Renal pelvis (tissue), 4 donors: ENCODE measurements around the gene PNMA1. TPM values are rescaled to one million over a fixed set of nuclear protein-coding genes. Genes with fewer than 3 reads are reported as not detected.

Source experiments
- DNase-seq: peaks from one replicate; pipeline ENCODE4 v3.0.0-alpha.2; 2013
- polyA plus RNA-seq, 3 donors: library from polyadenylated mRNA; unstranded; fragments of 120-200 nt; gene quantifications; one replicate each; pipeline ENCODE4 v1.2.1, GENCODE V29; 2013; ENCODE audit not compliant: insufficient read length in 3 of 3

Gene PNMA1
- polyA plus RNA-seq, 3 donors = 85.6 to 97.2 (median 86.4) TPM

- DNase-seq = no peak
Measured at GRCh38 chr14:73739899-73740617, 25.9 kb upstream of the PNMA1 start.

- DNase-seq = no peak
Measured at GRCh38 chr14:73739174-73739898, 25.2 kb upstream of the PNMA1 start.

DNA sequence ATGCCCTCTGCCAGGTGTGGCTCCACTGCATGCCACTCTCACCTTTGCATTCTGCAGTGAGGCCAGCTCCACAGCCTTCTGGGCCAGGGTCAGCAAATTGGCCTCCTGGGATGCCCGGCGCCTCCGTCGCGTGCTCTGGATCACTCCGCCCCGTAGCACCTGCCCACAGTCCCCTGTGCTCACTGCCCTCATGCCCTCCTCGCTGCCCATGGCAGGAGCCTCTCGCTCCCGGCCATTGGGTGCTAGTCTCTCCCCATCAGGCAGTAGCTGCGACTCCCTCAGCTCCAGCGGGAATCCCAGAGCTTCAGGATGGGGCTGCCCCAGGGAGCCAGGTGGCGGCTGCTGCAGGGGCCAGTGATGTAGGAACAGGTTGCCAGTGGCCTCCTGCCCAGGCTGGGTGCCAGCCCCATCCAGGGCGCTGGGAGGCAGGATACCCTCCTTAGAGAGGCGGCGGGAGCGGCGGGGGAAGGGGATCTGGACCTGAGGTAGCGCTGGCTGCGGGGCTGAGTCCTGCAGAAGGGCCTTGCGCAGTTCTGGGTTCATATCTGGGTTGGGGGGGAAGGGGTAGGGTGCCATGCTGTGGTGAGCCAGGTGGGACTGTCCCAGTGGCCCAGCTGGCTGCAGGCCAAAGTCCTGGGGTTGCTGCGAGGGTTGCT is 24.5 kb upstream of the PNMA1 start:
- no peak for DNase-seq

GRCh38 chr14:73736842-73737241 is 22.7 kb upstream of the PNMA1 start:
- no peak for DNase-seq

DNA sequence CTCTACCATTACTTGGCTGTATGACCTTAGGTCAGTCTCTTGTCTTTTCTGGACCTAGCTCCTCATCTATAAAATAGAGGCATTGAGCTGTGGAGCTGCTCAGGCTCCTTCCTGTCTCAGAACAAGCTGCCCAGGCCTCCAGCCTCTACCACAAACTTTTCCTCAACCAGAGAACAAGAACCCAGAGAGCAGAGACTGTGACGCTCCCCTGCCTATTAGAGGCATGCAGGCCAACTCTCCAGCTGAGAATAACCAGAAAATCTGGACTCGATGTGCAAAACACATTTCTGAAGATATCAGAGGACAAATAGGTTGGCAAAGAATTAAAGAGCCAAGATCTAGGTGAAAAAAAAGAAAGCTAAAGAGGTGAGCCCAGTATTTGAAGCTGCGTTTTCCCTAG is 17.8 kb upstream of the PNMA1 start:
- no peak for DNase-seq

GRCh38 chr14:73731111-73731510 is 16.9 kb upstream of the PNMA1 start:
- no peak for DNase-seq

GRCh38 chr14:73729556-73730265 is 15.5 kb upstream of the PNMA1 start:
- DNase-seq = no peak

- no peak for DNase-seq
Measured at GRCh38 chr14:73728717-73729330, 14.6 kb upstream of the PNMA1 start.

- DNase-seq = no peak
Measured at GRCh38 chr14:73727166-73727565, 13.0 kb upstream of the PNMA1 start.

- no peak for DNase-seq
Measured at GRCh38 chr14:73726025-73726961, 12.1 kb upstream of the PNMA1 start.

DNA sequence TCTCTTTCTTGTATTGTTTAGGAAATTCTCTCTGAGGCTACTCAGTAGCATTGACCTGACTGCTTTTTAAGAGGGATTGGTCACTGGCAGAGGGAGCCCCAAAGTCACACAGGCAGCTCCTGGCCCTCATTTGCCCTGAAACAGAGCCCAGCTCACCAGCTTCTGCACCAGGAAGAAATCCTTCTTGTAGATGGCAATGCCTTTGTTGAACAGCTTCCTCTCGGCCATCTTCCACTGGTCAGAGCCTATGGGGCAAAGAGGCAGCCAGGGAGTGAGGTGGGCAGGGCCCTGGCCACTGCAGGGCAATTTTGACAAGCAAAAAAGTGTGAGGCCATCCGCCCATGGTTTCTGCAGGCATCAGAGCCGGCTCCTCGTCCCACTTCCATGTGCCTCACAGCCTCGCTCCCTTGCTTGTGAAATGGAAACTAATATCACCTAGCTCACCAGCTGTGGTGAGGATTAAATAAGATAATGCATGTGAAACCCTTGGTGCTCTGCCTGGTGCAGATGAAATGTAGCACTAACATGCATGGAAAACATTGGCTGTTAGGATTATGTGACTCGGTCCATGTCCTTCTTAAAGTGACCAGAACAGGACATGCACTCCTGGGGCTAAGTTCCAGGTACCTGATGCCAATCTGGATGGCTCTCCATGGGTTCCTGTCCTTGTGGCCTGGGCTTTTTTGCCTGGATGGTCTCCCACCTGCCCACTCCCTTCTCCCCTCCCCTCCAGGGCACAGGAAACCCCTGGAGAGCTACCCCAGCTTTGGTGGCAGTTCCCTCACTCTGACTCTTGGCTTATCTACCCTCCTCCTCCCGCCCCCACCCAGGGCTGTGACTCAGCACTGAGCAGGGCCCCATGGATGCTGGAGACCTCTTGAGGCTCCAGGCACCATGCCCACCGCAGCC is 11.2 kb upstream of the PNMA1 start:
- no peak for DNase-seq

DNA sequence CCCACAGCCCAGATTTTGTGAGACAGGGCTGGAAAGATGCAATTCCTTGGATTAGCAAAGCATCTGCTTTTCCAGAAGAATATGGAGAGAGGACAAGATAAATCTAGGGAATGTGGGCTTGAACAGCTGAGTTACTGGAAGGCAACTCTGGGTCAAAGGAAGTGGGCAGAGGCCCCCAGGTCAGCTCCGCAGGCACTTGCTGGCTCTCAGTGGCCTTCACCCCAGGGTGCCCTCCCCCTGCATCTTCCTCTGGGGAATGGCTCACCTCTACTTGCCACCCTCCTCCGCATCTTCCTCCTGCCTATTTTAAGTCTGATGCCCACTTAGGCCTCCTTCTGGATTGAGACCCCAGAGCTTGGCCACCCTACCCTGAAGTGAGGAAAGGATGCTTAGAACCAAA is 10.5 kb upstream of the PNMA1 start:
- no peak for DNase-seq

DNA sequence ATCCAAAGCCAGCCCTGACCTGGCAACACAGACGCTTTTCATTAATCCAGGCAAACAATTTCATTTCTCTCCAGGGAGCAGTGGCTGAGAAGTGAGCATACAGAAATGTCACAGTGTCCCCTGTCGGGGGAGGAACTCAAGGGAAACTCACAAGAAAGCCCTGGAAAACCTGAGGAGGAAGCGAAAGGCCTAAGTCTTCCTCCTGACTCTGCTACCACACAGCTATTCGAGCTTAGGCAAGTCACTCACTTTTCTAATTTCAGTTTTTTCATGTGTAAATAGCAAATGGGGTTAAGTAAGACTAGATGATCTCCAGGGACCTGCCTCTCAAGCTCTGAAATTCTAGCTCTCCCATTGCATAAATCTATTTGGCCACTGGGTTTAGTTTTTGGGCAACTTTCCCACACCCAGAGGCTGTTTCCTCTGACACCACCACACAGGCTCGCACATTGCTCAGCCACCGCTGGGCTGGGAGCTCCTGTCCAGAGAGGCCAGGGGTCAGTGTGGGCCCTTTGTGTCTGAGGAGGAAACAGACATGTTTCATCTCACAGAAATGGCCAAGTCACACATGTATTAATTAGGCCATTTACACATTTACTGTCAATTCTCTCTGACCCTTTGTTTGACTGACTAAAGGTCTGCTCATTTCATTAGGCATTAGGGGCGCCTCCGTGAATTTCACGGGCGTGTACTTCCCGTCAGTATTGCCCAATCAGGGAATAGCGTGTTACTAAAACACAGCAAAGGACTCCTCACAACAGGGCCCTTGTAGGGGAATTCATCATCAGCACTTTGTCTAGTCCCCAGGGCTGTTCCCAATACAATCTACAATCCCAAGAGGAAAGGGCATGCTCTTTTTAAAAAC is 9.8 kb upstream of the PNMA1 start:
- no peak for DNase-seq

DNA sequence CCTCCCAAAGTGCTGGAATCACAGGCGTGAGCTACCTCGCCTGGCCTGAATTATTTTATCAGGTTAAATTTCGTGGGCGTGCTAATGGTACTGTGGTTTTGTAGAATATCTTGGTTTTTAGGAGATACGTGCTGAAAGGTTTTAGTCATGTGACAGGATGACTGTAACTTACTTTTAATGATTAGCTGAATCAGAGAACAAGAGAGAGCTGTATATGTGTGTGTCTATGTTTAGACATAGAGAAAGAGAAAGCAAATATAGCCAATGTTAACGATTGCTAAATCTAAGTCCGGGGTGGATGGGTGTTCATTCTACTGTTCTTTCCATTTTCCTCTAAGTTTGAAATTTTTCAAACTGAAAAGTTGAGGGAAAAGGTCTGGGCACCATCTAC is 9.2 kb upstream of the PNMA1 start:
- no peak for DNase-seq

DNA sequence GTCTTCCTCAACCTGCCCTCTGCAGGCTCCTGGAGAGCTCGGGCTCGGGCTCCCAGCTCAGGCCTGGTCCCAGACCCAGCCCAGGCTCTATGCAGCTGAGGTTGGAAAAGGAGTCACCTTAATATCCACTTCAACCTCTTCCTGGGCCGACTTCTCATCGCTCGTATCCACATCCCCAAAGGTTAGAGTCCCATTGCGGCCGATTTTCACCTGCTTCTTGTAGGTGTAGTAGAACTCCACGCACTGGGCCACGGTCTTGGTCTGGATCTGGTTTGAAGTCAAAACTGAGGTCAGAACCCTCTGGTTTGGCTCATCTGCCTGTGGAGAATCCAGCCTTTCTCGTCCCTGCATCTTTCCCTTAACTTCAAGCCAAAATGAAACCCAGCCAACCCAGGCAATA is 8.4 kb upstream of the PNMA1 start:
- DNase-seq = no peak

- DNase-seq = no peak
Measured at GRCh38 chr14:73721101-73721821, 7.1 kb upstream of the PNMA1 start.

DNA sequence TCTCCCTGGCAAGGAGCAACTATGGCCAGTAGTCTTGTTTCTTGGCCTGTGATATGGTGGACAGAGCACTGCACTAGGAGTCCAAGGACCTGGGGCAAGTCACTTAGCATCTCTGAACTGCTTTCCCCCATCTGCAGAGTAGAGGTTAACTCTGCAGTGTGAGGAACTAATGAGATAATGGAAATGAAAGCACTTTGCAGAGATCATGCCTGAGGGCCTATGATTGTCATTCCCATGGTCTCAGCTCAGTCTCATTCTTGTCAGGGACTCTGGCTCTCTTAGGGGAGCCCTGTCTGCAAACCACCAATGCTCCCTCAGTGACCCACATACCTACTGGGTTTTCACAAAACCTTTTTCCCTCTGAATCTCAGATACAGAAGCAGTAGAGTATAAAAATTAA is 6.5 kb upstream of the PNMA1 start:
- no peak for DNase-seq

GRCh38 chr14:73719791-73720190 is 5.6 kb upstream of the PNMA1 start:
- DNase-seq = no peak
